NOMO-1 (cell line): Measurements from ENCODE around the gene SCAF8.

Experiments used
- DNase-seq, 2 experiments: peaks; one replicate each; lab custom pipeline; 2025; ENCODE audit not compliant: unreplicated experiment in 2 of 2; lab: John Stamatoyannopoulos, UW

Gene SCAF8

GRCh38 chr6:154878871-154879491, 145.8 kb downstream of the SCAF8 start:
- DNase-seq = no peak

DNA sequence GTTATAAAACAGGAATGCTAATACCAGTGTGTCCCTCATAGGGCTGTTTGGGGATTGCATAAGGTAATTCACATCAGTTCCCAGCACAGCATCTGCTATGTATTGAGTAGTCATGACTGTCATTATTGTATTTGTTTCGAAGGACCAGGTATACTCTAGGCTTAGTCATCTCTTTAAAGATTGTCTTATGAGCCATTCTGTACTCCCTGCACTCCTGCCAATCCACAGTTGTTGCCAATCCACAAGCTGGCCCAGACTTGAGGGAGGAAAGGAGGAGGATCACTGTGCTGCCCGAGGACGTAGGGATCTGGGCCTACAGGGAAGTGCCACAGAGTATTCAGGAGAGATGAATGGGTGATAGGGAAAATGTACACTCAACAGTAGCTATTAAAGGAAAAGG, 148.9 kb downstream of the SCAF8 start:
- DNase-seq = no peak
